ENCODE results near the gene TMEM54. TPM values are rescaled to one million over a fixed set of nuclear protein-coding genes. Genes with fewer than 3 reads are reported as not detected.

Gene TMEM54
- total and polyA plus RNA-seq, 2 experiments from 2014 or later = 11.2 to 11.7 TPM

DNA sequence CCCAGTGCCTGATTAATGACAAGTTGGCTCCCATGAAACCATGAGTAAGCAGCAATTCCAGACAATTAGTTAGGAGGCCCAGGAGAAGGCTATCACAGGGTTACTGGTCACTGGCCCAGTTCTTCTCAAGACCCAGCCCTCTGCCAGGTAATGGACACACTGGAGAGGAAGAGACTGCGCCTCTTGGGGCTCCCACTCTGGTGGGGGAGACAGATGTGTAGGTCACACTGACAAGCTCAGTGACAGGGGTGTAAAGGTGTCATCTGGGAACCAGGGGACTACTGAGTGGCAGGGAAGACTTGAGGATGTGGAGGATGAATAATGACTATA lies 10.0 kb downstream of the TMEM54 start:
- peaks cover 30% of the 10 kb centered on the region for H3K27me3 Mint-ChIP-seq (ENCODE audit: insufficient read depth, low read depth, poor library complexity)
- DNase-seq (ENCODE audit: low spot score) = no peak
- peaks cover 5% of the 10 kb centered on the region; the same call in 2 of the 3 replicates for H3K9me3 Mint-ChIP-seq

More for the DNA sequence above, 10.0 kb downstream of the TMEM54 start:
- Histone ChIP-seq H3K4me3 (no peak overlapping the region), H3F3A (replicated peaks; ENCODE audit: low read depth) (peaks cover 7% of the 10 kb centered on the region; the same call in 1 of the 2 replicates), H3K27me3 (ENCODE audit: insufficient read depth) (peaks cover 44% of the 10 kb centered on the region), H3K36me3 (ENCODE audit: insufficient read depth) (no peaks in the 10 kb centered on the region), H4K20me1 (replicated peaks; ENCODE audit: insufficient read depth) (no peaks in the 10 kb centered on the region; the same call in 1 of the 2 replicates), H3K27ac (ENCODE audit: low read depth) (no peak overlapping the region), H3K79me2 (replicated peaks; ENCODE audit: insufficient read depth) (no peaks in the 10 kb centered on the region), H3K9me2 (ENCODE audit: insufficient read depth) (no peaks in the 10 kb centered on the region), H2AFZ (no peak overlapping the region), H3K4me1 (ENCODE audit: insufficient read depth) (peaks cover 10% of the 10 kb centered on the region; the same call in 1 of the 2 replicates), H3K4me2 (no peak overlapping the region)
- Mint-ChIP-seq H3K4me3 (no peak overlapping the region), H3K27ac (no peak overlapping the region), H3K36me3 (ENCODE audit: low read depth) (peaks cover 8% of the 10 kb centered on the region; the same call in 1 of the 3 replicates), H3K4me1 (peaks cover 14% of the 10 kb centered on the region)
- TF ChIP-seq POLR2AphosphoS5 (IDR thresholded peaks at IDR 0.05; ENCODE audit: low read depth) (no peak), ZNF331 (CRISPR knock-in tag; IDR thresholded peaks at IDR 0.05; ENCODE audit: low read depth) (no peak), STAT1 (IDR thresholded peaks at IDR 0.05; ENCODE audit: unreplicated experiment) (no peak), CREB1 (CRISPR knock-in tag; IDR thresholded peaks at IDR 0.05; ENCODE audit: low read depth) (no peak), NANOG (IDR thresholded peaks at IDR 0.05; ENCODE audit: borderline replicate concordance) (no peak), ZNF114 (CRISPR knock-in tag; IDR thresholded peaks at IDR 0.05) (no peak), JUNB (IDR thresholded peaks at IDR 0.05; ENCODE audit: unreplicated experiment) (no peak), EZH2phosphoT487 (IDR thresholded peaks at IDR 0.05; ENCODE audit: unreplicated experiment) (no peak), EZH2 (IDR thresholded peaks at IDR 0.05; ENCODE audit: low read depth, unreplicated experiment) (no peak)
- TF ChIP-seq, protein P1, sequence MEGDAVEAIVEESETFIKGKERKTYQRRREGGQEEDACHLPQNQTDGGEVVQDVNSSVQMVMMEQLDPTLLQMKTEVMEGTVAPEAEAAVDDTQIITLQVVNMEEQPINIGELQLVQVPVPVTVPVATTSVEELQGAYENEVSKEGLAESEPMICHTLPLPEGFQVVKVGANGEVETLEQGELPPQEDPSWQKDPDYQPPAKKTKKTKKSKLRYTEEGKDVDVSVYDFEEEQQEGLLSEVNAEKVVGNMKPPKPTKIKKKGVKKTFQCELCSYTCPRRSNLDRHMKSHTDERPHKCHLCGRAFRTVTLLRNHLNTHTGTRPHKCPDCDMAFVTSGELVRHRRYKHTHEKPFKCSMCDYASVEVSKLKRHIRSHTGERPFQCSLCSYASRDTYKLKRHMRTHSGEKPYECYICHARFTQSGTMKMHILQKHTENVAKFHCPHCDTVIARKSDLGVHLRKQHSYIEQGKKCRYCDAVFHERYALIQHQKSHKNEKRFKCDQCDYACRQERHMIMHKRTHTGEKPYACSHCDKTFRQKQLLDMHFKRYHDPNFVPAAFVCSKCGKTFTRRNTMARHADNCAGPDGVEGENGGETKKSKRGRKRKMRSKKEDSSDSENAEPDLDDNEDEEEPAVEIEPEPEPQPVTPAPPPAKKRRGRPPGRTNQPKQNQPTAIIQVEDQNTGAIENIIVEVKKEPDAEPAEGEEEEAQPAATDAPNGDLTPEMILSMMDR (conservative IDR thresholded peaks at IDR 0.05; ENCODE audit: low read depth in 2 of 2) = no peak
- TF ChIP-seq, protein P2, sequence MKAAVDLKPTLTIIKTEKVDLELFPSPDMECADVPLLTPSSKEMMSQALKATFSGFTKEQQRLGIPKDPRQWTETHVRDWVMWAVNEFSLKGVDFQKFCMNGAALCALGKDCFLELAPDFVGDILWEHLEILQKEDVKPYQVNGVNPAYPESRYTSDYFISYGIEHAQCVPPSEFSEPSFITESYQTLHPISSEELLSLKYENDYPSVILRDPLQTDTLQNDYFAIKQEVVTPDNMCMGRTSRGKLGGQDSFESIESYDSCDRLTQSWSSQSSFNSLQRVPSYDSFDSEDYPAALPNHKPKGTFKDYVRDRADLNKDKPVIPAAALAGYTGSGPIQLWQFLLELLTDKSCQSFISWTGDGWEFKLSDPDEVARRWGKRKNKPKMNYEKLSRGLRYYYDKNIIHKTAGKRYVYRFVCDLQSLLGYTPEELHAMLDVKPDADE (IDR thresholded peaks at IDR 0.05) = no peak
- TF ChIP-seq, protein P3, sequence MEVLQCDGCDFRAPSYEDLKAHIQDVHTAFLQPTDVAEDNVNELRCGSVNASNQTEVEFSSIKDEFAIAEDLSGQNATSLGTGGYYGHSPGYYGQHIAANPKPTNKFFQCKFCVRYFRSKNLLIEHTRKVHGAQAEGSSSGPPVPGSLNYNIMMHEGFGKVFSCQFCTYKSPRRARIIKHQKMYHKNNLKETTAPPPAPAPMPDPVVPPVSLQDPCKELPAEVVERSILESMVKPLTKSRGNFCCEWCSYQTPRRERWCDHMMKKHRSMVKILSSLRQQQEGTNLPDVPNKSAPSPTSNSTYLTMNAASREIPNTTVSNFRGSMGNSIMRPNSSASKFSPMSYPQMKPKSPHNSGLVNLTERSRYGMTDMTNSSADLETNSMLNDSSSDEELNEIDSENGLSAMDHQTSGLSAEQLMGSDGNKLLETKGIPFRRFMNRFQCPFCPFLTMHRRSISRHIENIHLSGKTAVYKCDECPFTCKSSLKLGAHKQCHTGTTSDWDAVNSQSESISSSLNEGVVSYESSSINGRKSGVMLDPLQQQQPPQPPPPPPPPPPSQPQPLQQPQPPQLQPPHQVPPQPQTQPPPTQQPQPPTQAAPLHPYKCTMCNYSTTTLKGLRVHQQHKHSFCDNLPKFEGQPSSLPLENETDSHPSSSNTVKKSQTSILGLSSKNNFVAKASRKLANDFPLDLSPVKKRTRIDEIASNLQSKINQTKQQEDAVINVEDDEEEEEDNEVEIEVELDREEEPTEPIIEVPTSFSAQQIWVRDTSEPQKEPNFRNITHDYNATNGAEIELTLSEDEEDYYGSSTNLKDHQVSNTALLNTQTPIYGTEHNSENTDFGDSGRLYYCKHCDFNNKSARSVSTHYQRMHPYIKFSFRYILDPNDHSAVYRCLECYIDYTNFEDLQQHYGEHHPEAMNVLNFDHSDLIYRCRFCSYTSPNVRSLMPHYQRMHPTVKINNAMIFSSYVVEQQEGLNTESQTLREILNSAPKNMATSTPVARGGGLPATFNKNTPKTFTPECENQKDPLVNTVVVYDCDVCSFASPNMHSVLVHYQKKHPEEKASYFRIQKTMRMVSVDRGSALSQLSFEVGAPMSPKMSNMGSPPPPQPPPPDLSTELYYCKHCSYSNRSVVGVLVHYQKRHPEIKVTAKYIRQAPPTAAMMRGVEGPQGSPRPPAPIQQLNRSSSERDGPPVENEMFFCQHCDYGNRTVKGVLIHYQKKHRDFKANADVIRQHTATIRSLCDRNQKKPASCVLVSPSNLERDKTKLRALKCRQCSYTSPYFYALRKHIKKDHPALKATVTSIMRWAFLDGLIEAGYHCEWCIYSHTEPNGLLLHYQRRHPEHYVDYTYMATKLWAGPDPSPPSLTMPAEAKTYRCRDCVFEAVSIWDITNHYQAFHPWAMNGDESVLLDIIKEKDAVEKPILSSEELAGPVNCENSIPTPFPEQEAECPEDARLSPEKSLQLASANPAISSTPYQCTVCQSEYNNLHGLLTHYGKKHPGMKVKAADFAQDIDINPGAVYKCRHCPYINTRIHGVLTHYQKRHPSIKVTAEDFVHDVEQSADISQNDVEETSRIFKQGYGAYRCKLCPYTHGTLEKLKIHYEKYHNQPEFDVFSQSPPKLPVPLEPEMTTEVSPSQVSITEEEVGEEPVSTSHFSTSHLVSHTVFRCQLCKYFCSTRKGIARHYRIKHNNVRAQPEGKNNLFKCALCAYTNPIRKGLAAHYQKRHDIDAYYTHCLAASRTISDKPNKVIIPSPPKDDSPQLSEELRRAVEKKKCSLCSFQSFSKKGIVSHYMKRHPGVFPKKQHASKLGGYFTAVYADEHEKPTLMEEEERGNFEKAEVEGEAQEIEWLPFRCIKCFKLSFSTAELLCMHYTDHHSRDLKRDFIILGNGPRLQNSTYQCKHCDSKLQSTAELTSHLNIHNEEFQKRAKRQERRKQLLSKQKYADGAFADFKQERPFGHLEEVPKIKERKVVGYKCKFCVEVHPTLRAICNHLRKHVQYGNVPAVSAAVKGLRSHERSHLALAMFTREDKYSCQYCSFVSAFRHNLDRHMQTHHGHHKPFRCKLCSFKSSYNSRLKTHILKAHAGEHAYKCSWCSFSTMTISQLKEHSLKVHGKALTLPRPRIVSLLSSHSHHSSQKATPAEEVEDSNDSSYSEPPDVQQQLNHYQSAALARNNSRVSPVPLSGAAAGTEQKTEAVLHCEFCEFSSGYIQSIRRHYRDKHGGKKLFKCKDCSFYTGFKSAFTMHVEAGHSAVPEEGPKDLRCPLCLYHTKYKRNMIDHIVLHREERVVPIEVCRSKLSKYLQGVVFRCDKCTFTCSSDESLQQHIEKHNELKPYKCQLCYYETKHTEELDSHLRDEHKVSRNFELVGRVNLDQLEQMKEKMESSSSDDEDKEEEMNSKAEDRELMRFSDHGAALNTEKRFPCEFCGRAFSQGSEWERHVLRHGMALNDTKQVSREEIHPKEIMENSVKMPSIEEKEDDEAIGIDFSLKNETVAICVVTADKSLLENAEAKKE (CRISPR knock-in tag; IDR thresholded peaks at IDR 0.05) = no peak
- TF ChIP-seq, protein P4, sequence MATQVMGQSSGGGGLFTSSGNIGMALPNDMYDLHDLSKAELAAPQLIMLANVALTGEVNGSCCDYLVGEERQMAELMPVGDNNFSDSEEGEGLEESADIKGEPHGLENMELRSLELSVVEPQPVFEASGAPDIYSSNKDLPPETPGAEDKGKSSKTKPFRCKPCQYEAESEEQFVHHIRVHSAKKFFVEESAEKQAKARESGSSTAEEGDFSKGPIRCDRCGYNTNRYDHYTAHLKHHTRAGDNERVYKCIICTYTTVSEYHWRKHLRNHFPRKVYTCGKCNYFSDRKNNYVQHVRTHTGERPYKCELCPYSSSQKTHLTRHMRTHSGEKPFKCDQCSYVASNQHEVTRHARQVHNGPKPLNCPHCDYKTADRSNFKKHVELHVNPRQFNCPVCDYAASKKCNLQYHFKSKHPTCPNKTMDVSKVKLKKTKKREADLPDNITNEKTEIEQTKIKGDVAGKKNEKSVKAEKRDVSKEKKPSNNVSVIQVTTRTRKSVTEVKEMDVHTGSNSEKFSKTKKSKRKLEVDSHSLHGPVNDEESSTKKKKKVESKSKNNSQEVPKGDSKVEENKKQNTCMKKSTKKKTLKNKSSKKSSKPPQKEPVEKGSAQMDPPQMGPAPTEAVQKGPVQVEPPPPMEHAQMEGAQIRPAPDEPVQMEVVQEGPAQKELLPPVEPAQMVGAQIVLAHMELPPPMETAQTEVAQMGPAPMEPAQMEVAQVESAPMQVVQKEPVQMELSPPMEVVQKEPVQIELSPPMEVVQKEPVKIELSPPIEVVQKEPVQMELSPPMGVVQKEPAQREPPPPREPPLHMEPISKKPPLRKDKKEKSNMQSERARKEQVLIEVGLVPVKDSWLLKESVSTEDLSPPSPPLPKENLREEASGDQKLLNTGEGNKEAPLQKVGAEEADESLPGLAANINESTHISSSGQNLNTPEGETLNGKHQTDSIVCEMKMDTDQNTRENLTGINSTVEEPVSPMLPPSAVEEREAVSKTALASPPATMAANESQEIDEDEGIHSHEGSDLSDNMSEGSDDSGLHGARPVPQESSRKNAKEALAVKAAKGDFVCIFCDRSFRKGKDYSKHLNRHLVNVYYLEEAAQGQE (IDR thresholded peaks at IDR 0.05; ENCODE audit: unreplicated experiment) = no peak
- no peak for ATAC-seq
